T-cell (primary cell): Measurements from ENCODE around the gene HRH4. TPM values are rescaled to one million over a fixed set of nuclear protein-coding genes. Genes with fewer than 3 reads are reported as not detected.

Experiments used
- ATAC-seq, 4 experiments: fragments of 200-7000 bp in 3 of 4; fragments of 150-1000 bp in 1 of 4; cut with Tn5 transposase; replicated peaks in 1 of 4; 1 replicate in 3 of 4; 2 replicates in 1 of 4; pipeline ENCODE4 v1.10.0; 2021; ENCODE audit warnings: moderate library complexity in 3 of 4, mild to moderate bottlenecking in 2 of 4, moderate number of reproducible peaks in 1 of 4
- CTCF ChIA-PET, 2 donors: fragments of 300-600 bp; sonication (Branson Sonifier 250); formaldehyde crosslinking; loops; one replicate each; lab custom pipeline; 2022; ENCODE audit warnings: antibody characterized with exemption in 2 of 2; lab: Charles Lee
- POLR2A ChIA-PET, 2 donors: fragments of 300-600 bp; sonication (Branson Sonifier 250); formaldehyde crosslinking; loops; one replicate each; lab custom pipeline; 2022; ENCODE audit warnings: antibody characterized with exemption in 2 of 2; lab: Charles Lee
- DNase-seq, 35 experiments: peaks; one replicate each; pipeline versions ENCODE4 v3.0.0 to v3.0.0-alpha.2; 2013 to 2023
- H3K27ac ChIP-seq: one replicate; pipeline ENCODE4 v1.5.1; 2013; ENCODE audit warnings: low read length
- H3K27me3 ChIP-seq, 2 experiments: replicated peaks in 1 of 2; 1 replicate in 1 of 2; 2 replicates in 1 of 2; pipeline versions ENCODE4 v1.6.1 to v1.7.0; 2013; ENCODE audit warnings: low read length in 1 of 2, mixed read lengths in 1 of 2; ENCODE audit not compliant: control insufficient read depth in 2 of 2, insufficient read depth in 2 of 2; ENCODE audit errors: extremely low read depth in 1 of 2
- H3K36me3 ChIP-seq, 2 donors: 1 replicate in 1 of 2; 2 replicates in 1 of 2; pipeline versions ENCODE4 v1.6.1 to v1.7.0; 2013; ENCODE audit warnings: low read length in 1 of 2; ENCODE audit not compliant: control insufficient read depth in 2 of 2, insufficient read depth in 1 of 2; ENCODE audit errors: extremely low read depth in 1 of 2
- H3K4me1 ChIP-seq, 2 experiments: 1 replicate in 1 of 2; 2 replicates in 1 of 2; pipeline versions ENCODE4 v1.6.1 to v1.7.0; 2013; ENCODE audit warnings: low read length in 2 of 2, mixed read lengths in 1 of 2; ENCODE audit not compliant: insufficient read depth in 2 of 2, control insufficient read depth in 1 of 2; ENCODE audit errors: extremely low read depth in 1 of 2
- H3K4me3 ChIP-seq, 2 donors: 1 replicate in 1 of 2; 2 replicates in 1 of 2; pipeline versions ENCODE4 v1.5.1 to v1.7.0; 2013; ENCODE audit warnings: mild to moderate bottlenecking in 2 of 2, low read length in 1 of 2, moderate library complexity in 1 of 2; ENCODE audit not compliant: control insufficient read depth in 1 of 2; ENCODE audit errors: extremely low read depth in 1 of 2
- H3K9me3 ChIP-seq: 2 replicates; pipeline ENCODE4 v1.7.0; 2013
- H3K27ac Mint-ChIP-seq, 2 donors: one replicate each; pipeline ENCODE4 v1.8.0; 2020 to 2021; ENCODE audit warnings: mild to moderate bottlenecking in 2 of 2, mixed read lengths in 2 of 2
- H3K27me3 Mint-ChIP-seq, 2 donors: one replicate each; pipeline ENCODE4 v1.8.0; 2021 to 2022; ENCODE audit warnings: mixed read lengths in 2 of 2
- H3K36me3 Mint-ChIP-seq: one replicate; pipeline ENCODE4 v1.8.0; 2021; ENCODE audit warnings: mixed read lengths
- H3K4me1 Mint-ChIP-seq, 3 donors: one replicate each; pipeline ENCODE4 v1.8.0; 2020 to 2022; ENCODE audit warnings: mixed read lengths in 3 of 3, mild to moderate bottlenecking in 1 of 3
- H3K4me3 Mint-ChIP-seq, 3 donors: one replicate each; pipeline ENCODE4 v1.8.0; 2020 to 2022; ENCODE audit warnings: mild to moderate bottlenecking in 3 of 3, mixed read lengths in 3 of 3, moderate library complexity in 3 of 3
- H3K9me3 Mint-ChIP-seq, 3 donors: one replicate each; pipeline ENCODE4 v1.8.0; 2020 to 2022; ENCODE audit warnings: mixed read lengths in 3 of 3
- WGBS: methylation state at CpG from one replicate; pipeline ENCODE4 v1.1.5; 2013; ENCODE audit warnings: missing lambda C conversion rate; ENCODE audit not compliant: insufficient coverage; 5-methylcytosine and 5-hydroxymethylcytosine counted together
- total RNA-seq, 35 experiments: library from RNA in 6 of 35; stranded (reverse) in 6 of 35; fragments of 120-200 nt in 1 of 35; gene quantifications; one replicate each; pipeline versions ENCODE4 v1.2.1 to v1.2.4 and lab custom pipeline; 2013 to 2026

Gene HRH4
- total RNA-seq, 5 donors from 2014 or later (not counting 1 experiment from before 2014, with no cell fraction given) = 0.43 to 2.7 (median 0.86) TPM

GRCh38 chr18:24504401-24504800 lies 44.0 kb downstream of the HRH4 start:
- Mint-ChIP-seq H3K4me1 (no peaks in the 10 kb centered on the region), H3K36me3 (no peaks in the 10 kb centered on the region), H3K9me3 (no peaks in the 10 kb centered on the region), H3K4me3 (no peak overlapping the region), H3K27ac (no peak overlapping the region), H3K27me3 (peaks cover 1 to 4% of the 10 kb centered on the region in 2 donors)
- POLR2A ChIA-PET = no interaction called here
- no peaks in the 10 kb centered on the region for H3K36me3 ChIP-seq
- ATAC-seq (no peak), DNase-seq (no peak)
- 83% methylated on average over 4 of the region's 4 CpGs for WGBS
- no peak overlapping the region for H3K27ac ChIP-seq
- CTCF ChIA-PET = no interaction called here
- no peaks in the 10 kb centered on the region for H3K27me3 ChIP-seq
- no peaks in the 10 kb centered on the region for H3K9me3 ChIP-seq
- no peaks in the 10 kb centered on the region for H3K4me1 ChIP-seq
- no peak overlapping the region for H3K4me3 ChIP-seq

GRCh38 chr18:24506175-24506574 lies 45.7 kb downstream of the HRH4 start:
- Histone ChIP-seq H3K36me3 (no peaks in the 10 kb centered on the region), H3K9me3 (no peaks in the 10 kb centered on the region), H3K27ac (no peak overlapping the region), H3K27me3 (no peaks in the 10 kb centered on the region), H3K4me3 (no peak overlapping the region), H3K4me1 (no peaks in the 10 kb centered on the region)
- Mint-ChIP-seq H3K9me3 (no peaks in the 10 kb centered on the region), H3K4me3 (no peak overlapping the region), H3K27ac (no peak overlapping the region), H3K4me1 (no peaks in the 10 kb centered on the region), H3K36me3 (no peaks in the 10 kb centered on the region), H3K27me3 (peaks cover 1 to 4% of the 10 kb centered on the region in 2 donors)
- ATAC-seq = no peak
- ChIA-PET POLR2A (interaction anchor here in 1 of 2 donors (0.6 kb wide), 1 partner anchor 90 kb away, joined by 5 read pairs; no protein-coding TSS in a partner anchor), CTCF (no interaction called here)
- 83% methylated on average over 1 of the region's 6 CpGs for WGBS
- DNase-seq = no peak

GRCh38 chr18:24509435-24509834 lies 49.0 kb downstream of the HRH4 start:
- no peaks in the 10 kb centered on the region for H3K4me1 Mint-ChIP-seq
- Histone ChIP-seq H3K27me3 (no peaks in the 10 kb centered on the region), H3K9me3 (no peaks in the 10 kb centered on the region), H3K4me3 (no peak overlapping the region), H3K27ac (no peak overlapping the region), H3K4me1 (no peaks in the 10 kb centered on the region), H3K36me3 (no peaks in the 10 kb centered on the region)
- POLR2A ChIA-PET = no interaction called here
- no peak for DNase-seq
- no peak overlapping the region for H3K4me3 Mint-ChIP-seq
- WGBS = 100% methylated on average over 1 of the region's 1 CpG
- ATAC-seq = no peak
- peaks cover 1% of the 10 kb centered on the region in 2 donors for H3K27me3 Mint-ChIP-seq
- H3K27ac Mint-ChIP-seq = no peak overlapping the region
- H3K36me3 Mint-ChIP-seq = no peaks in the 10 kb centered on the region
- no peaks in the 10 kb centered on the region for H3K9me3 Mint-ChIP-seq
- CTCF ChIA-PET = no interaction called here

GRCh38 chr18:24514439-24514838 lies 54.0 kb downstream of the HRH4 start:
- DNase-seq = peak in 1 of 35 experiments; percentile 54
- H3K4me3 Mint-ChIP-seq = no peak overlapping the region
- Histone ChIP-seq H3K36me3 (no peaks in the 10 kb centered on the region), H3K9me3 (no peaks in the 10 kb centered on the region), H3K27ac (no peak overlapping the region), H3K27me3 (peaks cover 0 to 2% of the 10 kb centered on the region in 2 experiments), H3K4me1 (no peaks in the 10 kb centered on the region), H3K4me3 (no peak overlapping the region)
- ChIA-PET POLR2A (no interaction called here), CTCF (interaction anchor here (0.7 to 1.5 kb wide), 6 partner anchors 10 to 778 kb away, joined by 3 to 7 read pairs (median 4); no protein-coding TSS in a partner anchor)
- peak in 1 of 4 experiments; percentile 38 for ATAC-seq
- no peak overlapping the region for H3K27ac Mint-ChIP-seq
- no peaks in the 10 kb centered on the region for H3K4me1 Mint-ChIP-seq
- no peaks in the 10 kb centered on the region for H3K9me3 Mint-ChIP-seq
- no peaks in the 10 kb centered on the region for H3K27me3 Mint-ChIP-seq
- no CpG with 5 or more reads among the region's 2 CpGs for WGBS
- H3K36me3 Mint-ChIP-seq = no peaks in the 10 kb centered on the region

GRCh38 chr18:24515721-24516120 lies 55.3 kb downstream of the HRH4 start:
- H3K4me1 ChIP-seq = no peaks in the 10 kb centered on the region
- ChIA-PET CTCF (interaction anchor here in 1 of 2 donors (0.6 kb wide), 1 partner anchor 164 kb away, joined by 4 read pairs; no protein-coding TSS in a partner anchor), POLR2A (no interaction called here)
- Mint-ChIP-seq H3K36me3 (no peaks in the 10 kb centered on the region), H3K27ac (no peak overlapping the region), H3K4me1 (no peaks in the 10 kb centered on the region), H3K9me3 (no peaks in the 10 kb centered on the region), H3K4me3 (no peak overlapping the region), H3K27me3 (no peaks in the 10 kb centered on the region)
- no peak overlapping the region for H3K4me3 ChIP-seq
- ATAC-seq = no peak
- DNase-seq = no peak
- H3K27me3 ChIP-seq = peaks cover 0 to 2% of the 10 kb centered on the region in 2 experiments
- no peaks in the 10 kb centered on the region for H3K36me3 ChIP-seq
- H3K27ac ChIP-seq = no peak overlapping the region
- H3K9me3 ChIP-seq = no peaks in the 10 kb centered on the region
- WGBS = 100% methylated on average over 1 of the region's 2 CpGs

GRCh38 chr18:24516261-24516660 lies 55.8 kb downstream of the HRH4 start:
- no CpG with 5 or more reads among the region's 3 CpGs for WGBS
- ATAC-seq (no peak), DNase-seq (no peak)
- no peak overlapping the region for H3K4me3 Mint-ChIP-seq
- no peaks in the 10 kb centered on the region for H3K9me3 ChIP-seq
- peaks cover 0 to 4% of the 10 kb centered on the region in 2 donors for H3K27me3 Mint-ChIP-seq
- no peak overlapping the region for H3K4me3 ChIP-seq
- no peak overlapping the region for H3K27ac Mint-ChIP-seq
- POLR2A ChIA-PET = no interaction called here
- H3K27ac ChIP-seq = no peak overlapping the region
- no peaks in the 10 kb centered on the region for H3K4me1 Mint-ChIP-seq
- no peaks in the 10 kb centered on the region for H3K36me3 Mint-ChIP-seq
- H3K36me3 ChIP-seq = no peaks in the 10 kb centered on the region
- no peaks in the 10 kb centered on the region for H3K9me3 Mint-ChIP-seq
- peaks cover 0 to 2% of the 10 kb centered on the region in 2 experiments for H3K27me3 ChIP-seq
- no peaks in the 10 kb centered on the region for H3K4me1 ChIP-seq
- CTCF ChIA-PET = interaction anchor here in 1 of 2 donors (0.6 kb wide), 1 partner anchor 163 kb away, joined by 4 read pairs; no protein-coding TSS in a partner anchor
